ENCODE data around the gene KCTD5.

DNA sequence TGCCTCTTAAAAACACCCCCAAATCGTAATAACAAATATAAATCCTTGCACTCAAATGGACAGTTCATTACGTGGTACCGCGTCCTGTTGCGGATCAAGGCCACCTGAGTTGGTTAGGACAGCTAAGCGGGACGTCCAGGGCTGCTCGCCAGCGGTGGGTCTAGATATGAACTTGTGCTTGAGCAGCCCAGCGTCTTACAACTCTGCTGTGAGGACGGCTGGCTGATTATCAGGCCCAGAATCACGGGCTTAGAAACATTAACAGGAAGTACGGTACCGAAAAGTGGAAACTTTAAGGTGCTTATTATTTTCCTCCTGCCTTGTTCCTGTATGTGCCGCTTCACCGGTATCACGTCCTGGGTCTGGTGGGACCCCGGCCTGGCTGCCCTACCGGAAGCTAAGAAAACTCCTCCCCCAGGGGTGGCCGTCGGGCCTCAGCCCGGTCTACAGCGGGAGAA, 69.3 kb downstream of the KCTD5 start:
- TF ChIP-seq, protein P1, sequence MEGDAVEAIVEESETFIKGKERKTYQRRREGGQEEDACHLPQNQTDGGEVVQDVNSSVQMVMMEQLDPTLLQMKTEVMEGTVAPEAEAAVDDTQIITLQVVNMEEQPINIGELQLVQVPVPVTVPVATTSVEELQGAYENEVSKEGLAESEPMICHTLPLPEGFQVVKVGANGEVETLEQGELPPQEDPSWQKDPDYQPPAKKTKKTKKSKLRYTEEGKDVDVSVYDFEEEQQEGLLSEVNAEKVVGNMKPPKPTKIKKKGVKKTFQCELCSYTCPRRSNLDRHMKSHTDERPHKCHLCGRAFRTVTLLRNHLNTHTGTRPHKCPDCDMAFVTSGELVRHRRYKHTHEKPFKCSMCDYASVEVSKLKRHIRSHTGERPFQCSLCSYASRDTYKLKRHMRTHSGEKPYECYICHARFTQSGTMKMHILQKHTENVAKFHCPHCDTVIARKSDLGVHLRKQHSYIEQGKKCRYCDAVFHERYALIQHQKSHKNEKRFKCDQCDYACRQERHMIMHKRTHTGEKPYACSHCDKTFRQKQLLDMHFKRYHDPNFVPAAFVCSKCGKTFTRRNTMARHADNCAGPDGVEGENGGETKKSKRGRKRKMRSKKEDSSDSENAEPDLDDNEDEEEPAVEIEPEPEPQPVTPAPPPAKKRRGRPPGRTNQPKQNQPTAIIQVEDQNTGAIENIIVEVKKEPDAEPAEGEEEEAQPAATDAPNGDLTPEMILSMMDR (IDR thresholded peaks at IDR 0.05) = no peak
- TF ChIP-seq POLR2AphosphoS5 (IDR thresholded peaks at IDR 0.05) = no peak

Data from sigmoid colon (tissue), 4 donors.